GM19468 (cell line): ENCODE results near the gene OIT3.
"Not testable (repeated sequence)": the region's sequence is repeated elsewhere in the genome, so short reads cannot be mapped to it uniquely, and the experiment has no call there.

ENCODE experiments used
- ATAC-seq: cut with Tn5 transposase; IDR thresholded peaks from one replicate; pipeline ENCODE4 v1.9.1; 2021; ENCODE audit warnings: mild to moderate bottlenecking, moderate library complexity, moderate number of reproducible peaks; ENCODE audit not compliant: unreplicated experiment; ENCODE audit errors: extremely low read depth

Gene OIT3

GRCh38 chr10:72898616-72899015 is 5.1 kb downstream of the OIT3 start:
- no peak for ATAC-seq

GRCh38 chr10:72899545-72899944 is 6.0 kb downstream of the OIT3 start:
- no peak for ATAC-seq

GRCh38 chr10:72903941-72904446 is 10.5 kb downstream of the OIT3 start:
- not testable (repeated sequence) for ATAC-seq

- ATAC-seq, result no peak
Observed at GRCh38 chr10:72904806-72905205, 11.3 kb downstream of the OIT3 start.

GRCh38 chr10:72906446-72906845 is 12.9 kb downstream of the OIT3 start:
- no peak for ATAC-seq

GRCh38 chr10:72910705-72911104 is 17.2 kb downstream of the OIT3 start:
- ATAC-seq, result no peak

- ATAC-seq, result no peak
Observed at GRCh38 chr10:72911758-72912157, 18.2 kb downstream of the OIT3 start.

GRCh38 chr10:72912736-72913135 is 19.2 kb downstream of the OIT3 start:
- no peak for ATAC-seq

GRCh38 chr10:72913287-72913686 is 19.7 kb downstream of the OIT3 start:
- ATAC-seq, result no peak

- not testable (repeated sequence) for ATAC-seq
Observed at GRCh38 chr10:72917201-72917600, 23.7 kb downstream of the OIT3 start.

GRCh38 chr10:72917803-72918332 is 24.3 kb downstream of the OIT3 start:
- ATAC-seq, result not testable (repeated sequence)

- no peak for ATAC-seq
Observed at GRCh38 chr10:72918352-72918751, 24.8 kb downstream of the OIT3 start.

GRCh38 chr10:72921147-72921683 is 27.7 kb downstream of the OIT3 start:
- not testable (repeated sequence) for ATAC-seq

- ATAC-seq, result no peak
Observed at GRCh38 chr10:72924351-72924750, 30.8 kb downstream of the OIT3 start.

- no peak for ATAC-seq
Observed at GRCh38 chr10:72925951-72926465, 32.5 kb downstream of the OIT3 start.

- no peak for ATAC-seq
Observed at GRCh38 chr10:72927485-72927884, 33.9 kb downstream of the OIT3 start.

GRCh38 chr10:72928798-72929197 is 35.3 kb downstream of the OIT3 start:
- ATAC-seq, result no peak

- ATAC-seq, result no peak
Observed at GRCh38 chr10:72930276-72930675, 36.7 kb downstream of the OIT3 start.

GRCh38 chr10:72932259-72933015 is 38.9 kb downstream of the OIT3 start:
- no peak for ATAC-seq

GRCh38 chr10:72935361-72935760 is 41.8 kb downstream of the OIT3 start:
- ATAC-seq, result no peak

GRCh38 chr10:72943498-72944234 is 50.1 kb downstream of the OIT3 start:
- no peak for ATAC-seq
